NCI-H1694 treated with DMSO at 0.1 percent for 48 hours (cell line): ENCODE results near the gene ADGB.
"Not testable (repeated sequence)": the region's sequence is repeated elsewhere in the genome, so short reads cannot be mapped to it uniquely, and the experiment has no call there.

Experiments
- DNase-seq: peaks from one replicate; lab custom pipeline; 2025; lab: John Stamatoyannopoulos, UW

Gene ADGB

GRCh38 chr6:146815511-146816462, 217.0 kb downstream of the ADGB start:
- not testable (repeated sequence) for DNase-seq

- DNase-seq = no peak
Measured at GRCh38 chr6:146819596-146820320, 221.0 kb downstream of the ADGB start.

- DNase-seq = no peak
Measured at GRCh38 chr6:146827216-146827928, 228.6 kb downstream of the ADGB start.

- DNase-seq = no peak
Measured at GRCh38 chr6:146829792-146830565, 231.2 kb downstream of the ADGB start.

GRCh38 chr6:146833157-146833556, 234.4 kb downstream of the ADGB start:
- DNase-seq = no peak

- DNase-seq = no peak
Measured at GRCh38 chr6:146840216-146840615, 241.4 kb downstream of the ADGB start.

- DNase-seq = no peak
Measured at GRCh38 chr6:146840641-146841040, 241.9 kb downstream of the ADGB start.

GRCh38 chr6:146847426-146847825, 248.7 kb downstream of the ADGB start:
- DNase-seq = no peak

- DNase-seq = no peak
Measured at GRCh38 chr6:146850238-146850896, 251.6 kb downstream of the ADGB start.

GRCh38 chr6:146850981-146851380, 252.2 kb downstream of the ADGB start:
- DNase-seq = no peak

- DNase-seq = no peak
Measured at GRCh38 chr6:146851837-146852236, 253.1 kb downstream of the ADGB start.

- DNase-seq = not testable (repeated sequence)
Measured at GRCh38 chr6:146854521-146855255, 255.9 kb downstream of the ADGB start.

GRCh38 chr6:146855889-146856288, 257.1 kb downstream of the ADGB start:
- DNase-seq = no peak

- DNase-seq = no peak
Measured at GRCh38 chr6:146856296-146856695, 257.5 kb downstream of the ADGB start.

GRCh38 chr6:146857180-146857979, 258.6 kb downstream of the ADGB start:
- peak; percentile 20 for DNase-seq

GRCh38 chr6:146857980-146858347, 259.2 kb downstream of the ADGB start:
- DNase-seq = no peak

- DNase-seq = no peak
Measured at GRCh38 chr6:146859206-146859605, 260.4 kb downstream of the ADGB start.

- no peak for DNase-seq
Measured at GRCh38 chr6:146859795-146860495, 261.2 kb downstream of the ADGB start.

GRCh38 chr6:146860583-146860982, 261.8 kb downstream of the ADGB start:
- DNase-seq = no peak
